ENCODE data around the gene ILDR2. TPM values are rescaled to one million over a fixed set of nuclear protein-coding genes. Genes with fewer than 3 reads are reported as not detected.

The ILDR2 gene
- total RNA-seq, 4 donors from 2014 or later, result 5.3 to 13.7 (median 9.4) TPM

GRCh38 chr1:166972826-166973225 is 2.5 kb downstream of the ILDR2 start:
- Histone ChIP-seq H3K9me3 (no peaks in the 10 kb centered on the region), H3K4me1 (peaks cover 11 to 33% (median 19%) of the 10 kb centered on the region in 4 donors), H3K36me3 (no peaks in the 10 kb centered on the region), H3K27ac (replicated peaks in 1 of 4) (no peak overlapping the region), H3K4me3 (no peak overlapping the region), H3K27me3 (peaks cover 0 to 4% (median 0%) of the 10 kb centered on the region in 4 donors)
- intact Hi-C loops (cut with DNase I), result no loop called here
- TF ChIP-seq EP300 (IDR thresholded peaks at IDR 0.05) (no peak), POLR2AphosphoS5 (IDR thresholded peaks at IDR 0.05) (no peak), CTCF (IDR thresholded peaks at IDR 0.05) (no peak), POLR2A (IDR thresholded peaks at IDR 0.05; ENCODE audit: low read depth) (no peak)
- 43% methylated on average over 2 of the region's 2 CpGs for WGBS
- DNase-seq (ENCODE audit: extremely low spot score), result peak; percentile 86

- H3K27me3 ChIP-seq, result peaks cover 0 to 4% (median 0%) of the 10 kb centered on the region in 4 donors
- intact Hi-C loops (cut with DNase I), result no loop called here
- peaks cover 11 to 33% (median 19%) of the 10 kb centered on the region in 4 donors for H3K4me1 ChIP-seq
- no peak overlapping the region for H3K27ac ChIP-seq (replicated peaks in 1 of 4)
- H3K9me3 ChIP-seq, result no peaks in the 10 kb centered on the region
- peak; percentile 31 for DNase-seq (ENCODE audit: extremely low spot score)
- no peak overlapping the region for H3K4me3 ChIP-seq
- TF ChIP-seq POLR2AphosphoS5 (IDR thresholded peaks at IDR 0.05), result no peak
- TF ChIP-seq POLR2A (IDR thresholded peaks at IDR 0.05; ENCODE audit: low read depth), result no peak
- no peak for TF ChIP-seq EP300 (IDR thresholded peaks at IDR 0.05)
- no peak for TF ChIP-seq CTCF (IDR thresholded peaks at IDR 0.05)
- H3K36me3 ChIP-seq, result no peaks in the 10 kb centered on the region
- 42% methylated on average over 3 of the region's 3 CpGs for WGBS
Measured at GRCh38 chr1:166972193-166972592, 3.1 kb downstream of the ILDR2 start.

- H3K36me3 ChIP-seq, result no peaks in the 10 kb centered on the region
- H3K27ac ChIP-seq (replicated peaks in 1 of 4), result no peak overlapping the region
- TF ChIP-seq CTCF (IDR thresholded peaks at IDR 0.05) (no peak), EP300 (IDR thresholded peaks at IDR 0.05) (no peak), POLR2A (IDR thresholded peaks at IDR 0.05; ENCODE audit: low read depth) (no peak), POLR2AphosphoS5 (IDR thresholded peaks at IDR 0.05) (no peak)
- H3K27me3 ChIP-seq, result peaks cover 0 to 4% (median 0%) of the 10 kb centered on the region in 4 donors
- H3K9me3 ChIP-seq, result no peaks in the 10 kb centered on the region
- peaks cover 11 to 25% (median 16%) of the 10 kb centered on the region in 4 donors for H3K4me1 ChIP-seq
- H3K4me3 ChIP-seq, result no peak overlapping the region
- 66% methylated on average over 3 of the region's 3 CpGs for WGBS
- intact Hi-C loops (cut with DNase I), result no loop called here
- peak; percentile 64 for DNase-seq (ENCODE audit: extremely low spot score)
Measured at GRCh38 chr1:166971252-166971651, 4.1 kb downstream of the ILDR2 start.

- intact Hi-C loops (cut with DNase I), result no loop called here
- H3K9me3 ChIP-seq, result no peaks in the 10 kb centered on the region
- 78% methylated on average over 5 of the region's 5 CpGs for WGBS
- H3K4me1 ChIP-seq, result peaks cover 0 to 11% (median 6%) of the 10 kb centered on the region in 4 donors
- no peaks in the 10 kb centered on the region for H3K36me3 ChIP-seq
- no peak for TF ChIP-seq POLR2AphosphoS5 (IDR thresholded peaks at IDR 0.05)
- no peak for TF ChIP-seq POLR2A (IDR thresholded peaks at IDR 0.05; ENCODE audit: low read depth)
- no peak for TF ChIP-seq CTCF (IDR thresholded peaks at IDR 0.05)
- no peak for TF ChIP-seq EP300 (IDR thresholded peaks at IDR 0.05)
- DNase-seq (ENCODE audit: extremely low spot score), result peak; percentile 12
- H3K27ac ChIP-seq (replicated peaks in 1 of 4), result no peak overlapping the region
- no peak overlapping the region for H3K4me3 ChIP-seq
- peaks cover 0 to 4% (median 0%) of the 10 kb centered on the region in 4 donors for H3K27me3 ChIP-seq
Measured at GRCh38 chr1:166969074-166969677, 6.2 kb downstream of the ILDR2 start.

All from esophagus muscularis mucosa (tissue), 4 donors.